ENCODE results near the gene AFF3. TPM values are rescaled to one million over a fixed set of nuclear protein-coding genes. Genes with fewer than 3 reads are reported as not detected.

AFF3 gene
- total and polyA plus RNA-seq, 7 experiments from 2014 or later: 3.0 to 24.1 (median 19.8) TPM

DNA sequence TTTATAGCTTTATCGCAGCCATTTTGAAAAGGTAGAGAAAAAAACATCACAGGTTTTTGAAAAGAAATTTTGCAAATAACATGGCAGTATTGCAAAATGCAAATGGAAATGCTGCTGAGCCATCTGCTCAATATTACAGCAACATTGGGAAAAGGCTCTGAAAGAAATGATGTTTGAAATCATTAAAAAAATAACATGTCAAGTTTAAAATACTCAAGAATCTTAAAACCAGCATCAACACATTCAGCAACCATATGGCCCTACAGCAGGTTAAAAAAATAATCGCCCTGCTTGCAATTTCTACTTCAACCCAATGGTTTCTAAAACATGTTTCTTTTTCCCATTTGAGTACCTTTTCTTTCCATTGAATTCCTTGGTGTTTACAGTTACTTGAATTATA lies 289.4 kb downstream of the AFF3 start:
- H3K27ac ChIP-seq (ENCODE audit: low read depth, low read length): no peak overlapping the region
- H3K9me3 Mint-ChIP-seq: peaks cover 0 to 11% (median 3%) of the 10 kb centered on the region in 11 donors
- no peak overlapping the region for H3K27ac Mint-ChIP-seq
- POLR2A ChIA-PET: no interaction called here
- no peaks in the 10 kb centered on the region for H3K4me1 Mint-ChIP-seq
- ATAC-seq: no peak
- H3K4me1 ChIP-seq (ENCODE audit: control insufficient read depth in 2 of 2, insufficient read depth in 2 of 2, low read length in 2 of 2): no peaks in the 10 kb centered on the region
- H3K27me3 Mint-ChIP-seq: peaks cover 0 to 5% (median 0%) of the 10 kb centered on the region in 5 donors
- no peaks in the 10 kb centered on the region for H3K9me3 ChIP-seq (ENCODE audit: control insufficient read depth in 2 of 3, low read length in 3 of 3)
- intact Hi-C loops (cut with micrococcal nuclease): no loop called here
- no peak for DNase-seq
- peaks cover 0 to 22% (median 15%) of the 10 kb centered on the region in 5 donors for H3K36me3 Mint-ChIP-seq
- no peaks in the 10 kb centered on the region for H3K27me3 ChIP-seq (ENCODE audit: control insufficient read depth in 2 of 2, insufficient read depth in 2 of 2, low read length in 2 of 2)
- H3K36me3 ChIP-seq (ENCODE audit: control insufficient read depth in 2 of 3, insufficient read depth in 3 of 3, low read length in 3 of 3): no peaks in the 10 kb centered on the region
- H3K4me3 ChIP-seq (ENCODE audit: low read length): no peak overlapping the region
- H3K4me3 Mint-ChIP-seq: no peak overlapping the region
- CTCF ChIA-PET: no interaction called here

DNA sequence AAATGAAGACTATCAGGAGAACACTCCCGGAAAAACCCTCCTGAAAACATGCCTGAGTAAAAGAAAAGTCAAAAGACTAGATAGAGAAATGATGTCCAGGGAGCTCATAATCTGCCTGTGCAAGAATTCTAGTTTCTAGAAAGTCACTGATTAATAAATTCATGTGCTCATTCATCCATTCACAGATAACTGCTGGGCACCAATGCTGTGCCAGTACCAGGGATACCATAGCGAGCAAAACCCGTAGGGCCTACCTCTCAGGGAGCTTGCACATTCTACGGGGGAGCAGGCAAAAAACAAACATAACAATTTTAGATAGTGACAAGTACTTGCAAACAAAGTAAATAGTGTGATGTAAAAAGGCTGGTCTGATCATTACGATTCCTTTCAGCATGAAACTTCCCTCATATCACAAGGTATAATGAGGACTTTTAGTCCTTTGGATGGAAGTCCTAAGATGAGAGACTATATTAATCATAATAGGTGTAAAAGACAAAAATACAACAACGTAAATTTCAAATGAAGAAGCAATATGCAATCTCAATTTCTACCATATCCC lies 289.9 kb downstream of the AFF3 start:
- ChIA-PET POLR2A (no interaction called here), CTCF (no interaction called here)
- no peak overlapping the region for H3K27ac Mint-ChIP-seq
- H3K36me3 ChIP-seq (ENCODE audit: control insufficient read depth in 2 of 3, insufficient read depth in 3 of 3, low read length in 3 of 3): no peaks in the 10 kb centered on the region
- H3K4me1 ChIP-seq (ENCODE audit: control insufficient read depth in 2 of 2, insufficient read depth in 2 of 2, low read length in 2 of 2): no peaks in the 10 kb centered on the region
- peaks cover 0 to 24% (median 13%) of the 10 kb centered on the region in 5 donors for H3K36me3 Mint-ChIP-seq
- no peak overlapping the region for H3K27ac ChIP-seq (ENCODE audit: low read depth, low read length)
- no peaks in the 10 kb centered on the region for H3K4me1 Mint-ChIP-seq
- intact Hi-C loops (cut with micrococcal nuclease): no loop called here
- no peak overlapping the region for H3K4me3 ChIP-seq (ENCODE audit: low read length)
- ATAC-seq: no peak
- H3K27me3 ChIP-seq (ENCODE audit: control insufficient read depth in 2 of 2, insufficient read depth in 2 of 2, low read length in 2 of 2): no peaks in the 10 kb centered on the region
- H3K27me3 Mint-ChIP-seq: peaks cover 0 to 5% (median 0%) of the 10 kb centered on the region in 5 donors
- no peak overlapping the region for H3K4me3 Mint-ChIP-seq
- peaks cover 0 to 11% (median 3%) of the 10 kb centered on the region in 11 donors for H3K9me3 Mint-ChIP-seq
- no peak for DNase-seq
- H3K9me3 ChIP-seq (ENCODE audit: control insufficient read depth in 2 of 3, low read length in 3 of 3): no peaks in the 10 kb centered on the region

DNA sequence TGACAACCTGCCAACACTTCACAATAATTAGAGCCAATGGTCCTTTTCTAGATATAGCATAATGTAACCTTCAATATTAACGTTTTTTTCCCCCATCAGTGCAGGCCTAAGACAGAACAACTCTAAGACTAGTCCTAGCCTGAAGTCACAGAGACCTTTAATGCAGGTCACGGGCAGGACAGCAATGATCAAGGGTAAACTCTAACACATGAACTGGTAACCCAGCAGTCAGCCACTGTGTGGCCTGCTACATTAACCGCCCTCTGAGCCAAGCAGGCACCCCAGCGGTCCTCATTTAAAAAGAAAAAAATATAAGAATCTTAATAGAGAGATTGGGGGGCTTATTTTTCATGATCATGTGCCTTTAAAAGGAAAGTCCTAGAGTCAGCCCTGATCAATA lies 290.6 kb downstream of the AFF3 start:
- Histone ChIP-seq H3K4me1 (ENCODE audit: control insufficient read depth in 2 of 2, insufficient read depth in 2 of 2, low read length in 2 of 2) (no peaks in the 10 kb centered on the region), H3K36me3 (ENCODE audit: control insufficient read depth in 2 of 3, insufficient read depth in 3 of 3, low read length in 3 of 3) (no peaks in the 10 kb centered on the region), H3K9me3 (ENCODE audit: control insufficient read depth in 2 of 3, low read length in 3 of 3) (no peaks in the 10 kb centered on the region), H3K27me3 (ENCODE audit: control insufficient read depth in 2 of 2, insufficient read depth in 2 of 2, low read length in 2 of 2) (no peaks in the 10 kb centered on the region), H3K4me3 (ENCODE audit: low read length) (no peak overlapping the region), H3K27ac (ENCODE audit: low read depth, low read length) (no peak overlapping the region)
- Mint-ChIP-seq H3K4me3 (no peak overlapping the region), H3K36me3 (peaks cover 0 to 25% (median 12%) of the 10 kb centered on the region in 5 donors), H3K9me3 (peaks cover 0 to 11% (median 3%) of the 10 kb centered on the region in 11 donors), H3K27me3 (peaks cover 0 to 5% (median 0%) of the 10 kb centered on the region in 5 donors), H3K4me1 (no peaks in the 10 kb centered on the region), H3K27ac (no peak overlapping the region)
- intact Hi-C loops (cut with micrococcal nuclease): no loop called here
- CTCF ChIA-PET: no interaction called here
- POLR2A ChIA-PET: no interaction called here
- DNase-seq: no peak
- ATAC-seq: no peak

DNA sequence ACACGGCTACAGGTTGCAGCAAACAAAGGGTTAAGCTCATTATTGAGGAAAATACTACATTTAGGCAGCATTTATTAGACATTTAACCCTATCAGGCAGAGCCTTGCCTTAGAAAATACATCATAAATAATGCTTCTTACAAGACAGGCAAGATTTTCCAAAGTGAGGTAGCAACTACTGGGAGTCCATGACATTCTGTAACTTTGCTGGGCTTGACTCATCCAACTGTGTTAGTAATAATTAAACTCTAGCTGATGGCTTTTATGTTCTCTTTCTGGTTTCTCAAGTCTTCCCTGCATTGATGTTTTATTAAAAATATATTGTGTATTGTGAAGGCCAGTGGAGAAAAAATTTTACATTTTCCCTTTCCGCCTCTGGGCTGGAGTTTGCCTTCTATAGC lies 291.3 kb downstream of the AFF3 start:
- Mint-ChIP-seq H3K36me3 (peaks cover 0 to 24% (median 12%) of the 10 kb centered on the region in 5 donors), H3K27ac (no peak overlapping the region), H3K4me1 (no peaks in the 10 kb centered on the region), H3K27me3 (peaks cover 0 to 3% (median 0%) of the 10 kb centered on the region in 5 donors), H3K9me3 (peaks cover 0 to 8% (median 2%) of the 10 kb centered on the region in 11 donors), H3K4me3 (no peak overlapping the region)
- ATAC-seq (no peak), DNase-seq (no peak)
- H3K4me1 ChIP-seq (ENCODE audit: control insufficient read depth in 2 of 2, insufficient read depth in 2 of 2, low read length in 2 of 2): no peaks in the 10 kb centered on the region
- CTCF ChIA-PET: no interaction called here
- H3K36me3 ChIP-seq (ENCODE audit: control insufficient read depth in 2 of 3, insufficient read depth in 3 of 3, low read length in 3 of 3): no peaks in the 10 kb centered on the region
- H3K9me3 ChIP-seq (ENCODE audit: control insufficient read depth in 2 of 3, low read length in 3 of 3): no peaks in the 10 kb centered on the region
- POLR2A ChIA-PET: no interaction called here
- no peak overlapping the region for H3K27ac ChIP-seq (ENCODE audit: low read depth, low read length)
- H3K27me3 ChIP-seq (ENCODE audit: control insufficient read depth in 2 of 2, insufficient read depth in 2 of 2, low read length in 2 of 2): no peaks in the 10 kb centered on the region
- H3K4me3 ChIP-seq (ENCODE audit: low read length): no peak overlapping the region
- intact Hi-C loops (cut with micrococcal nuclease): no loop called here

DNA sequence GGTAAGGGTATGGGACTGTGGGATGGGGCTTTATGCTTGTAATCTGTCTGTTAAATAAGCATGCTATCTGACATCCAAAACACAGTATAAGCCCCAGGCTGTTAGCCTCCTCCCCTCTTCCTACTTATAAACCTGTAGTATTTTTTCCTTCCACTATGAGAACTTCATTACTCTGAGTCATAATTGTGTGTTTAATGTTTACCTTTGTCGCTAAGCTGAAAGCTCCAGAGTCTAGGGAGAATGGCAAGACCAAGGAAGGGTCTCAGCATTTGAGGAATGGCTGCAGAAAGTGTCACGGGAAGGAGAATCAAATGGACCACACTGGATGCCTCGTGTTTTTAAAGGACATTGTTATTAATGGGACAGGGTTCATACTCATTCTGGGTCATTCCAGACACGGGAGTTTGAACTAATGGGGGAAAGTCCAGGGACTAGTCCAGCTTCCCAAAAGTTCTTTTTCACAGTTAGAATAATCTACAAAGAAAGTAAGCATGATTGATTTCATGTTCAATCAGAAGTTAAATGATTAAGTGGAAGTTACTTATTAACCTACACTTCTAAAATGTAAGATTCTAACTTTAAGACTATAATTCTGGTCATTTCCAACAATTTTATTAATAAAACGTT lies 292.2 kb downstream of the AFF3 start:
- Histone ChIP-seq H3K27me3 (ENCODE audit: control insufficient read depth in 2 of 2, insufficient read depth in 2 of 2, low read length in 2 of 2) (no peaks in the 10 kb centered on the region), H3K4me3 (ENCODE audit: low read length) (no peak overlapping the region), H3K27ac (ENCODE audit: low read depth, low read length) (no peak overlapping the region), H3K36me3 (ENCODE audit: control insufficient read depth in 2 of 3, insufficient read depth in 3 of 3, low read length in 3 of 3) (no peaks in the 10 kb centered on the region), H3K9me3 (ENCODE audit: control insufficient read depth in 2 of 3, low read length in 3 of 3) (no peaks in the 10 kb centered on the region), H3K4me1 (ENCODE audit: control insufficient read depth in 2 of 2, insufficient read depth in 2 of 2, low read length in 2 of 2) (no peaks in the 10 kb centered on the region)
- intact Hi-C loops (cut with micrococcal nuclease): no loop called here
- DNase-seq: no peak
- no peak for ATAC-seq
- H3K27me3 Mint-ChIP-seq: no peaks in the 10 kb centered on the region
- CTCF ChIA-PET: no interaction called here
- peaks cover 0 to under 1% (median 0%) of the 10 kb centered on the region in 7 donors for H3K4me1 Mint-ChIP-seq
- H3K9me3 Mint-ChIP-seq: no peaks in the 10 kb centered on the region
- no peak overlapping the region for H3K4me3 Mint-ChIP-seq
- peaks cover 0 to 15% (median 6%) of the 10 kb centered on the region in 5 donors for H3K36me3 Mint-ChIP-seq
- no peak overlapping the region for H3K27ac Mint-ChIP-seq
- POLR2A ChIA-PET: no interaction called here

DNA sequence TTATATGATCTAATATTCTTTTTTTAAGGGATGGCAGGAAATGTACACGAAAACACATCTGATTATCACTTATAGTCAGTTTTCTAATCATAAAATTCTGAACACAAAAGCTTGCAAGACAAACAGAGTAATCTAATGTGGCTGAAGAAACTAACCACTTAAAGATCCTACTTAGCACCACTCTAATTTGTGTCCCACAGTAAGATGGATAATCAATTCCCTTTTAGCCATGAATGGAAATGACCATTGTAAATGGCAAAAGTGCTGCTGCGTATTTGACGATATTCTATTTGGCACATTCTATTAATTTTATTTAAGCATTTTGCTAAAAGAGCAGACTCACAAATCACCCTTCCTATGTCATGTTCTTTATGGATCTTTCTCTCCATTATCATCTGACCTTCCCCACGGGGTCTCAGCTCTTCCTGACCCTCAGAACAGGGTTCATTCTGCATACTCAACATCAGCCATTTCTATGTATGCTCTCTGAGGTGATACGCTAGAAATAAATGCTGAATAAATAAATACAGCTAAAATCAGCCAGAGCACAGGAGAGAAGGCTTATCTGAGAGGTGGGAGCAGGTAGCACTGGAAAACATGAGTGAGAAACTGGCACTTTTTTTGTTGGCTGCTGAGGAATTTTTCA lies 295.8 kb downstream of the AFF3 start:
- Histone ChIP-seq H3K4me3 (ENCODE audit: low read length) (no peak overlapping the region), H3K36me3 (ENCODE audit: control insufficient read depth in 2 of 3, insufficient read depth in 3 of 3, low read length in 3 of 3) (no peaks in the 10 kb centered on the region), H3K27ac (ENCODE audit: low read depth, low read length) (no peak overlapping the region), H3K9me3 (ENCODE audit: control insufficient read depth in 2 of 3, low read length in 3 of 3) (no peaks in the 10 kb centered on the region), H3K27me3 (ENCODE audit: control insufficient read depth in 2 of 2, insufficient read depth in 2 of 2, low read length in 2 of 2) (no peaks in the 10 kb centered on the region), H3K4me1 (ENCODE audit: control insufficient read depth in 2 of 2, insufficient read depth in 2 of 2, low read length in 2 of 2) (no peaks in the 10 kb centered on the region)
- Mint-ChIP-seq H3K27ac (no peak overlapping the region), H3K36me3 (peaks cover 0 to 10% (median 0%) of the 10 kb centered on the region in 5 donors), H3K4me1 (peaks cover 0 to 2% (median 0%) of the 10 kb centered on the region in 7 donors), H3K9me3 (no peaks in the 10 kb centered on the region), H3K27me3 (no peaks in the 10 kb centered on the region), H3K4me3 (no peak overlapping the region)
- intact Hi-C loops (cut with micrococcal nuclease): no loop called here
- ATAC-seq (no peak), DNase-seq (no peak)
- POLR2A ChIA-PET: no interaction called here
- CTCF ChIA-PET: no interaction called here

DNA sequence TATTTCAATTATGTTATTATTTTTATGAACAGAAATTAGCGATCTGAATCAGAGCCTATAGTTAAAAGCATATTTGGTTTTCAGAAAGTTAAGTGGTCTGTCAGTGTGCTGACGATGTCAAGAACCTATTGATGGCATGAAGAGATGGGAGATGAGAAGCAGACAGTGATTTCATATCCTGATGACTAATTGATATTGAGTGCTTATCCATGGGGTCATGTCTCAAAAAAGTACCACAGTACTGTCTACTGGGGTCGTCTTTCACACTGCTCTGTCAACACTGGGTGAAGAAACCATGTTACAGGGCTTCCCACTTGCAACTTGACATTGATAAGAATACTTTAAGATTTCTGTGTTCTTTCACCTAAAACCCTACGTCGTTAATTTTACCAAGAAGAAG lies 297.1 kb downstream of the AFF3 start:
- ChIA-PET CTCF (no interaction called here), POLR2A (no interaction called here)
- Histone ChIP-seq H3K27ac (ENCODE audit: low read depth, low read length) (no peak overlapping the region), H3K27me3 (ENCODE audit: control insufficient read depth in 2 of 2, insufficient read depth in 2 of 2, low read length in 2 of 2) (no peaks in the 10 kb centered on the region), H3K36me3 (ENCODE audit: control insufficient read depth in 2 of 3, insufficient read depth in 3 of 3, low read length in 3 of 3) (no peaks in the 10 kb centered on the region), H3K4me3 (ENCODE audit: low read length) (no peak overlapping the region), H3K4me1 (ENCODE audit: control insufficient read depth in 2 of 2, insufficient read depth in 2 of 2, low read length in 2 of 2) (no peaks in the 10 kb centered on the region), H3K9me3 (ENCODE audit: control insufficient read depth in 2 of 3, low read length in 3 of 3) (no peaks in the 10 kb centered on the region)
- DNase-seq: no peak
- Mint-ChIP-seq H3K4me3 (no peak overlapping the region), H3K36me3 (peaks cover 0 to 17% (median 0%) of the 10 kb centered on the region in 5 donors), H3K9me3 (no peaks in the 10 kb centered on the region), H3K4me1 (peaks cover 0 to 2% (median 0%) of the 10 kb centered on the region in 7 donors), H3K27me3 (peaks cover 0 to 2% (median 0%) of the 10 kb centered on the region in 5 donors), H3K27ac (no peak overlapping the region)
- ATAC-seq: no peak
- intact Hi-C loops (cut with micrococcal nuclease): no loop called here
